ENCODE measurements around the gene ADGRE2. TPM values are rescaled to one million over a fixed set of nuclear protein-coding genes. Genes with fewer than 3 reads are reported as not detected.
"Not testable (repeated sequence)": the region's sequence is repeated elsewhere in the genome, so short reads cannot be mapped to it uniquely, and the experiment has no call there.

The ADGRE2 gene
- under 1 TPM in 3 of 6 donors, not detected in 3; 0.13 to 0.51 (median 0.35) TPM for polyA plus RNA-seq (ENCODE audit: low read depth in 6 of 6)

DNA sequence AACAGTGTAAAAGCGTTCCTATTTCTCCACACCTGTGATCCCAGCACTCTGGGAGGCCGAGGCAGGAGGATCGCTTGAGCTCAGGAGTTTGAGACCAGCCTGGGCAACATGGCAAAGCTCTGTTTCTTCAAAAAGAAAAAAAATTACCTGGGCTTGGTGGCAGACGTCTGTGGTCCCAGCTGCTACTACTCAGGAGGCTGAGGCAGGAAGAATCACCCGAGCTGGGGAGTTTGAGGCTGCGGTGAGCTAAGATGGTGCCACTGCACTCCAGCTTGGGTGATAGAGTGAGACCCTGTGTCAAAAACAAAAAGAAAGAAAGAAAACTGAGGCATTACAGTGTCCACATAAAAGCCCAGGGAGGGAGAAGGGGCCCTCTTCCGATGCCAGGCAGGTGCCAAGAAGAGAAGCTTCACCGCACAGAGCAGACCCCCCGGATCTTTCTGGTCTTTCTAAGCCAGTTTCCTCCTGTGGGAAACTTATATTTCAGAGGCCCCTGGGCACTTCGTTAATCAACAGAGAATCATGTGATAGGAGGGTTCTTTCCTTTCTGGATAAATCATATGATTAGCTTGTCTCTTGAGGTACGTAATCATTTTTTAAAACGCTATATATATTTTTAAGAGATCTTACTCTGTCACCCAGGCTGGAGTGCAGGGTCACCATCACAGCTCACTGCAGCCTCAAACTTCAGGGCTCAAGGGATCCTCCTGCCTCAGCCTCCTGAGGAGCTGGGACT is at the start of gene ADGRE2:
Gene ADGRE2, minus strand, starts transcription at position 451 of the 736 bp plus-strand sequence. CDS start 1,804 bp downstream, outside the sequence.
- Mint-ChIP-seq H3K27ac (peak within 1 kb of the TSS in 2 of 6 donors; percentile 32 to 49), H3K27me3 (peaks cover 3 to 31% (median 17%) of the 10 kb centered on the region in 3 donors), H3K4me1 (peaks cover 16 to 40% (median 24%) of the 10 kb centered on the region in 3 donors), H3K4me3 (peak within 1 kb of the TSS in 5 of 8 donors; percentile 21 to 81 (median 63))
- ATAC-seq (ENCODE audit: low read depth in 2 of 2); H3K36me3 Mint-ChIP-seq; DNase-seq; H3K9me3 Mint-ChIP-seq: not testable (repeated sequence)

DNA sequence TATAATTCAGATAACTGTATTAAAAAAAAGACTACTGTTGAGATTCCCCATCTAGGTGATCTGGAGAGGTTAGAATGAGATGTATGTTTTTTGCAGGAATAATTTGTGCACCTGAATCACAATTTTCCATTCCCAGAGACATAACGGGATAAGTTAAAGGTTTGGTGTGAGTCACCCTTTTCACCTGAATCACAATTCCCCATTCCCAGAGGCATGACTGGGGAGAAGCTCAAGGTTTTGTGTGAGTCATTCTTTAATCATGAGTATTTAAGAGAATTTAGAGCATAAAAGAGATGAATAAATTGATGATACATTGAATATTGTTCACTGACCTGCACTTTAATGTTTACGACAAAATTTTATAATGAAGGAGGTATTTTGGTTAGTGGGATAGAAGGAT is 47.6 kb upstream of the ADGRE2 start:
- no peak for ATAC-seq (ENCODE audit: low read depth in 2 of 2)
- Mint-ChIP-seq H3K27ac (no peak overlapping the region), H3K27me3 (peaks cover 0 to 18% (median 12%) of the 10 kb centered on the region in 3 donors)

DNA sequence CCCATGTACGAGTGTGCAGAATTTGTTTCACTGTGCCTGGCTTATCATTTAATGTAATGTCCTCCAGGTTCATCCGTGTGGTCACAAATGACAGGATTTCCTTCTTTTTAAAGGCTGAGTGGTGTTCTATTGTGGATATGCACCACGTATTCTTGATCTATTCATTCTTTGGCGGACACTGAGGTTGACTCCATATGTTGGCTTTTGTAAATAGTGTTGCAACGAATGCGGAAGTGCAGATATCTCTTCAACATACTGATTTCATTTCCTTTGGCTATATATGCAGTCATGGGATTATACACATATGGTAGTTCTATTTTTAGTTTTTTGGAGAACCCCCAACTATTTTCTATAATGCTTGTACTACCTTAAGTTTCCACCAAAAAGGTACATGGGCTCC is 43.6 kb upstream of the ADGRE2 start:
- H3K9me3 Mint-ChIP-seq, result peaks cover 0 to 2% (median 0%) of the 10 kb centered on the region in 7 donors
- H3K27me3 Mint-ChIP-seq, result peaks cover 7 to 11% (median 9%) of the 10 kb centered on the region in 3 donors
- H3K36me3 Mint-ChIP-seq, result no peaks in the 10 kb centered on the region
- ATAC-seq (ENCODE audit: low read depth in 2 of 2), result peak in 1 of 2 donors; percentile 50
- H3K4me3 Mint-ChIP-seq, result no peak overlapping the region
- peak overlapping the region in 1 of 6 donors; percentile 71 for H3K27ac Mint-ChIP-seq
- no peaks in the 10 kb centered on the region for H3K4me1 Mint-ChIP-seq
- DNase-seq, result no peak

More for the DNA sequence above, 47.6 kb upstream of the ADGRE2 start:
- Mint-ChIP-seq H3K36me3 (peaks cover 0 to 4% of the 10 kb centered on the region in 2 donors), H3K4me3 (no peak overlapping the region), H3K9me3 (peaks cover 0 to 2% (median 0%) of the 10 kb centered on the region in 7 donors), H3K4me1 (peaks cover 4 to 6% (median 5%) of the 10 kb centered on the region in 3 donors)
- DNase-seq, result no peak

DNA sequence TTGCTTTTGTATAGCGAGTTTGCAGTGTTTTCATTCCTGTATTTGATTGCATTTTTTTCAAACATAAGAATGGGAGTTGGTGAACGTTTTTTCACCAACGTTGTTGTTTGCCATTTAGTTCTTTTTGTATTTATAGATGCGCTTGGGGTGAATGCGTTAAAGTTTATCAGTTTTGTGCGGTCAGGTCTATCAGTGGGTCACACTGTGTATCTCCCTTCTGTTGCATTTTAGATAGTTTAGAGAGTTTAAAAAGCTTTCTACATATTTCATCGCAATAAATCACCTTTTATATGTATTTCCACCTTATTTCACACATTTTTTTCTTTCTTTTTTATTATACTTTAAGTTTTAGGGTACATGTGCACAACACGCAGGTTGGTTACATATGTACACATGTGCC is 40.2 kb upstream of the ADGRE2 start:
- H3K4me1 Mint-ChIP-seq, result no peaks in the 10 kb centered on the region
- ATAC-seq (ENCODE audit: low read depth in 2 of 2), result no peak
- H3K27me3 Mint-ChIP-seq, result peaks cover 0 to 9% (median 0%) of the 10 kb centered on the region in 3 donors
- DNase-seq, result no peak
- H3K36me3 Mint-ChIP-seq, result no peaks in the 10 kb centered on the region
- peaks cover 0 to 5% (median 0%) of the 10 kb centered on the region in 7 donors for H3K9me3 Mint-ChIP-seq
- no peak overlapping the region for H3K27ac Mint-ChIP-seq
- no peak overlapping the region for H3K4me3 Mint-ChIP-seq

DNA sequence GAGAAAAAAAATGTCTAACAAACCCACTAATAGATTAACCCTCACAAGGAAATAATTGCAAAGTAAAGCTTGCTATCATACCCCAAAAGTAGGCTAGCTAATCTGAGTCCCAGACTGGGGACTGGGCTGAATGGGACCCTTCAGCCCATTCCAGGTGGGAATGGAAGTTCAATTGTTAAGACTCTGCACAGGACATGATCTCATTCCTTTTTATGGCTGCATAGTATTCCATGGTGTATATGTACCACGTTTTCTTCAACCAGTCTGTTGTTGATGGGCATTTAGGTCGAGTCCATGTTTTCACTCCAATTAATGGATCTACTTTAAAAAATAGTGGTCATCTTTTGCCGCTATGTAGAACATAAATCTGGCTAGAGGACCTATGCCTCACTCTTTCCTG is 38.7 kb upstream of the ADGRE2 start:
- peaks cover 0 to 5% (median 0%) of the 10 kb centered on the region in 7 donors for H3K9me3 Mint-ChIP-seq
- DNase-seq (no peak), ATAC-seq (ENCODE audit: low read depth in 2 of 2) (no peak)
- H3K36me3 Mint-ChIP-seq, result no peaks in the 10 kb centered on the region
- no peak overlapping the region for H3K27ac Mint-ChIP-seq
- no peaks in the 10 kb centered on the region for H3K4me1 Mint-ChIP-seq
- peaks cover 0 to 9% (median 0%) of the 10 kb centered on the region in 3 donors for H3K27me3 Mint-ChIP-seq
- no peak overlapping the region for H3K4me3 Mint-ChIP-seq

DNA sequence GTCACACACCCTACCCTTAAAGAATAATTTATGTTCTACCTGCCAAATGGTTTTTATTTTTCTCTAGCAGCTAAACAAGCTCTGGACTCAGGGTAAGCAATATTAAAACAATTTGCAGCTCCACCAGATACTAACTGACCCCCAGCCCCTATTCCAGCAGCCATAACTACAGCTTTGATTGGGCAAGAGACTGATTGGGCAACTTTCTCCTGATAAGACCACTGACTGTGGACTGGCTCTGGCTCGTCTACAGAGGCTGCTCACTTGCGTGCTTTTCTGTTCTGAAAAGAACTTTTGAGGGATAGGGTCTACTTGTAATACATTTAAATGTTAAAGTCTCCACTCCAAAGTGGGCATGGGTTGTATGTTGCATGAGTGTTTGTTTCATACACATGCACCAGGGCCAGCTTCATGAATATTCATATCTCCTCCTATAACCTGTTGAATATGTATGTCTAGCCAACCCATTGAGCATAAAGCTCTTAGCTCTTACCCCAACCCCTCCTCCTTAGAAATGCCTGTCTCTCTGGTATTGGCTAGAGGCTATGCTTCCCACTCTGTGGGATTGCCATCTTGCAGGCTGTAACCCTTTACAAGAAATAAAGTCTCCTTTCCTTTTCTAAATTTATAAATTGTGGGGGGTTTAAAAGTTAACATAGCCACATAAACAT is 36.8 kb upstream of the ADGRE2 start:
- H3K36me3 Mint-ChIP-seq, result no peaks in the 10 kb centered on the region
- DNase-seq (no peak), ATAC-seq (ENCODE audit: low read depth in 2 of 2) (no peak)
- peaks cover 0 to 4% (median 0%) of the 10 kb centered on the region in 3 donors for H3K27me3 Mint-ChIP-seq
- peaks cover 0 to 5% (median 0%) of the 10 kb centered on the region in 7 donors for H3K9me3 Mint-ChIP-seq
- no peak overlapping the region for H3K4me3 Mint-ChIP-seq
- H3K4me1 Mint-ChIP-seq, result no peaks in the 10 kb centered on the region
- H3K27ac Mint-ChIP-seq, result no peak overlapping the region

- ATAC-seq (ENCODE audit: low read depth in 2 of 2) (no peak), DNase-seq (no peak)
- no peaks in the 10 kb centered on the region for H3K27me3 Mint-ChIP-seq
- no peaks in the 10 kb centered on the region for H3K36me3 Mint-ChIP-seq
- H3K4me3 Mint-ChIP-seq, result no peak overlapping the region
- no peaks in the 10 kb centered on the region for H3K9me3 Mint-ChIP-seq
- peak overlapping the region in 3 of 6 donors; percentile 6 to 29 (median 7) for H3K27ac Mint-ChIP-seq
- H3K4me1 Mint-ChIP-seq, result peaks cover 0 to 6% (median 5%) of the 10 kb centered on the region in 3 donors
Observed at GRCh38 chr19:14809272-14810057, 31.1 kb upstream of the ADGRE2 start.

DNA sequence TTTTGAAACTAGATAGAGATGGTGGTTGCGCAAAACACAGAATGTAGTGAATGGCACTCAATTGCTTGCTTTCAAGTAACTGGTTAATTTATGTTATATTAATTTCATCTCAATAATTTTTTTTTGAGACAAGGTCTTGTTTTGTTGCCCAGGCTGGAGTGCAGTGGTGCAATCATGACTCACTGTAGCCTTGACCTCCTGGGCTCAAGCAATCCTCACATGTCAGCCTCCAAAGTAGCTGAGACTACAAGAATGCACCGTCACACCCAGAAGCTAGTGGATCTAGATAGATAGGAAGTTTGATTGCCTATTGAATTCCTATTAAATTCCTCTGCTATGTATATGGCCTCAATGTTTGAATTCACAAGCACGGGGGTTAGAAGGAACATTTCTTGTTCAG is 26.4 kb upstream of the ADGRE2 start:
- peaks cover 0 to 6% (median 5%) of the 10 kb centered on the region in 3 donors for H3K4me1 Mint-ChIP-seq
- H3K36me3 Mint-ChIP-seq, result no peaks in the 10 kb centered on the region
- ATAC-seq (ENCODE audit: low read depth in 2 of 2), result no peak
- no peak for DNase-seq
- peak overlapping the region in 1 of 6 donors; percentile 74 for H3K27ac Mint-ChIP-seq
- peaks cover 0 to 17% (median 5%) of the 10 kb centered on the region in 3 donors for H3K27me3 Mint-ChIP-seq
- no peak overlapping the region for H3K4me3 Mint-ChIP-seq
- H3K9me3 Mint-ChIP-seq, result no peaks in the 10 kb centered on the region

DNA sequence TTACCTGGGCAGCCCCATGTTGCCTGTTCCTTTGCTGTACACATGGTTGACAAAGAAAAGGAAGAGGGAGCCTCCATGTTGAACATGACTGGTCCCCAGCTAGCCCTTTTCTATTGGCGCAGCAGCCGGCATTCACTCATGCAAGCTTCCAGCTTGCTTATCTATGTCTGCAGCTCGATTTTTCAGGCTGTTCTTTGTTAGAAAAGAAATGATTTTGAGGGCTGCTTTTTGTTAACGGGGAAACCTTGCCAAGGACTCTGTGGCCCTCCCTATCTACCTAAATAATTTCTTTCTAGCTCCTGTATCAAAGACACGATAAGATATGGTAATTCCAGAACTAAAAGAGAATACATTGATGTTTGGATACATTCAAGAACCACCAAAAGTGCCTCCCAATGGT is 20.4 kb upstream of the ADGRE2 start:
- Mint-ChIP-seq H3K27ac (no peak overlapping the region), H3K27me3 (peaks cover 14 to 41% (median 16%) of the 10 kb centered on the region in 3 donors), H3K4me1 (no peaks in the 10 kb centered on the region), H3K36me3 (no peaks in the 10 kb centered on the region), H3K9me3 (no peaks in the 10 kb centered on the region), H3K4me3 (no peak overlapping the region)
- no peak for ATAC-seq (ENCODE audit: low read depth in 2 of 2)
- no peak for DNase-seq

DNA sequence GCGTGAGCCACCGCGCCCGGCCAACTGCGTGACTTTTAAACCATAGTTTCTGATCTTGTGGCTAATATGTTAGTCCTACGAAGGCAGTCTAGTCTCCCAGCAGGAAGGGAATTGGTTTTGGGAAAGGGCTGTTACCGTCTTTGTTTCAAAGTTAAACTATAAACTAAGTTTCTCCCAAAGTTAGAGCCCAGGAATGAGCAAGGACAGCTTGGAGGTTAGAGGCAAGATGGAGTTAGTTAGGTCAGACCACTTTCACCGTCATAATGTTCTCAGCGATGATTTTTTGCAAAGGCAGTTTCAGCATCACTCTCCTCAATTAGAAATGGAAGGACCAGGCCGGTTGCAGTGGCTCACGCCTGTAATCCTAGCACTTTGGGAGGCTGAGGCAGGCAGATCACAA is 17.7 kb upstream of the ADGRE2 start:
- H3K36me3 Mint-ChIP-seq, result no peaks in the 10 kb centered on the region
- H3K27me3 Mint-ChIP-seq, result peaks cover 9 to 33% (median 16%) of the 10 kb centered on the region in 3 donors
- no peak overlapping the region for H3K27ac Mint-ChIP-seq
- ATAC-seq (ENCODE audit: low read depth in 2 of 2), result no peak
- DNase-seq, result no peak
- no peaks in the 10 kb centered on the region for H3K4me1 Mint-ChIP-seq
- peaks cover 0 to 3% (median 0%) of the 10 kb centered on the region in 7 donors for H3K9me3 Mint-ChIP-seq
- H3K4me3 Mint-ChIP-seq, result no peak overlapping the region

- H3K9me3 Mint-ChIP-seq, result peaks cover 0 to 3% (median 0%) of the 10 kb centered on the region in 7 donors
- no peak for ATAC-seq (ENCODE audit: low read depth in 2 of 2)
Observed at GRCh38 chr19:14795078-14795721, 16.8 kb upstream of the ADGRE2 start.

GRCh38 chr19:14792250-14792649 is 13.9 kb upstream of the ADGRE2 start:
- H3K27me3 Mint-ChIP-seq, result peaks cover 0 to 11% (median 6%) of the 10 kb centered on the region in 3 donors
- H3K27ac Mint-ChIP-seq; H3K36me3 Mint-ChIP-seq; H3K9me3 Mint-ChIP-seq; H3K4me3 Mint-ChIP-seq; DNase-seq; H3K4me1 Mint-ChIP-seq; ATAC-seq (ENCODE audit: low read depth in 2 of 2): not testable (repeated sequence)

More at GRCh38 chr19:14795078-14795721, 16.8 kb upstream of the ADGRE2 start:
- no peaks in the 10 kb centered on the region for H3K4me1 Mint-ChIP-seq
- no peaks in the 10 kb centered on the region for H3K36me3 Mint-ChIP-seq
- H3K4me3 Mint-ChIP-seq, result no peak overlapping the region
- no peak for DNase-seq
- H3K27ac Mint-ChIP-seq, result no peak overlapping the region
- H3K27me3 Mint-ChIP-seq, result peaks cover 9 to 29% (median 16%) of the 10 kb centered on the region in 3 donors
